Prostate gland (tissue), 2 donors: ENCODE measurements around the gene SERPINA10. TPM values are rescaled to one million over a fixed set of nuclear protein-coding genes. Genes with fewer than 3 reads are reported as not detected.

Experiments used
- DNase-seq: peaks from one replicate; pipeline ENCODE4 v3.0.0-alpha.2; 2019; ENCODE audit warnings: low spot score
- H3K27ac ChIP-seq, 2 donors: fragments of 200-600 bp; sonication (generic); 2 replicates each; pipeline ENCODE4 v1.5.1; 2017 to 2019
- H3K27me3 ChIP-seq: fragments of 200-600 bp; sonication (generic); replicated peaks from 2 replicates; pipeline ENCODE4 v1.5.1; 2019; ENCODE audit not compliant: insufficient read depth
- H3K36me3 ChIP-seq, 2 donors: fragments of 200-600 bp; sonication (generic); 1 replicate in 1 of 2; 2 replicates in 1 of 2; pipeline versions ENCODE4 v1.5.1 to v1.8.1; 2017 to 2019
- H3K4me1 ChIP-seq: fragments of 200-600 bp; sonication (generic); replicated peaks from 2 replicates; pipeline ENCODE4 v1.5.1; 2019
- H3K4me3 ChIP-seq, 2 donors: fragments of 200-600 bp; sonication (generic); 2 replicates each; pipeline ENCODE4 v1.5.1; 2017 to 2019
- H3K9me3 ChIP-seq: fragments of 200-600 bp; sonication (generic); 2 replicates; pipeline ENCODE4 v1.5.1; 2017
- CTCF ChIP-seq, 4 experiments: fragments of 200-600 bp in 2 of 4; fragments of 450-650 bp in 2 of 4; sonication (generic) in 2 of 4; IDR thresholded peaks; 1 replicate in 3 of 4; 2 replicates in 1 of 4; pipeline ENCODE4 v1.5.1; 2016 to 2019; ENCODE audit warnings: antibody characterized with exemption in 4 of 4, mild to moderate bottlenecking in 2 of 4, moderate library complexity in 2 of 4
- POLR2A ChIP-seq: fragments of 450-650 bp; IDR thresholded peaks from one replicate; pipeline ENCODE4 v1.6.1; 2016; ENCODE audit warnings: antibody characterized with exemption, mild to moderate bottlenecking
- POLR2AphosphoS5 ChIP-seq: sonication (generic); formaldehyde crosslinking; IDR thresholded peaks from one replicate; pipeline ENCODE4 v1.6.1; 2017; ENCODE audit warnings: antibody characterized with exemption
- WGBS: methylation state at CpG from one replicate; pipeline ENCODE4 v1.1.5; 2018; 5-methylcytosine and 5-hydroxymethylcytosine counted together
- intact Hi-C: fragments of 100-400 bp; cut with DNase I; formaldehyde crosslinking; loops from one replicate; pipeline ENCODE4 v1.14.2; 2022
- total RNA-seq, 2 donors: library from RNA; depleted of rRNA; stranded (reverse); fragments of >200 nt; gene quantifications; one replicate each; pipeline ENCODE4 v1.1.0, GENCODE V29; 2016

Gene SERPINA10
- total RNA-seq, 2 donors from 2014 or later: not detected

GRCh38 chr14:94331462-94331861 is 38.4 kb upstream of the SERPINA10 start:
- Histone ChIP-seq H3K27ac (no peak overlapping the region), H3K9me3 (no peaks in the 10 kb centered on the region), H3K4me1 (no peaks in the 10 kb centered on the region), H3K36me3 (no peaks in the 10 kb centered on the region), H3K27me3 (peaks cover 2% of the 10 kb centered on the region), H3K4me3 (no peak overlapping the region)
- 92% methylated on average over 5 of the region's 5 CpGs for WGBS
- TF ChIP-seq POLR2A (no peak), POLR2AphosphoS5 (no peak), CTCF (IDR thresholded peaks at IDR 0.05) (no peak)
- intact Hi-C loops: no loop called here
- DNase-seq: no peak

- TF ChIP-seq CTCF (IDR thresholded peaks at IDR 0.05) (no peak), POLR2A (no peak), POLR2AphosphoS5 (no peak)
- no peak for DNase-seq
- H3K27ac ChIP-seq: no peak overlapping the region
- no peaks in the 10 kb centered on the region for H3K4me1 ChIP-seq
- no peaks in the 10 kb centered on the region for H3K9me3 ChIP-seq
- H3K27me3 ChIP-seq: peaks cover 2% of the 10 kb centered on the region
- H3K4me3 ChIP-seq: no peak overlapping the region
- intact Hi-C loops: no loop called here
- 49% methylated on average over 2 of the region's 2 CpGs for WGBS
- H3K36me3 ChIP-seq: no peaks in the 10 kb centered on the region
Observed at GRCh38 chr14:94330857-94331256, 37.8 kb upstream of the SERPINA10 start.

- TF ChIP-seq POLR2AphosphoS5 (no peak), POLR2A (no peak), CTCF (IDR thresholded peaks at IDR 0.05) (no peak)
- H3K27me3 ChIP-seq: peaks cover 2% of the 10 kb centered on the region
- H3K4me3 ChIP-seq: no peak overlapping the region
- H3K27ac ChIP-seq: no peak overlapping the region
- intact Hi-C loops: no loop called here
- no peak for DNase-seq
- 89% methylated on average over 3 of the region's 3 CpGs for WGBS
- H3K9me3 ChIP-seq: no peaks in the 10 kb centered on the region
- H3K4me1 ChIP-seq: no peaks in the 10 kb centered on the region
- no peaks in the 10 kb centered on the region for H3K36me3 ChIP-seq
Observed at GRCh38 chr14:94330432-94330831, 37.4 kb upstream of the SERPINA10 start.

- 91% methylated on average over 4 of the region's 4 CpGs for WGBS
- intact Hi-C loops: no loop called here
Observed at GRCh38 chr14:94329857-94330256, 36.8 kb upstream of the SERPINA10 start.

More at GRCh38 chr14:94329857-94330256, 36.8 kb upstream of the SERPINA10 start:
- H3K27ac ChIP-seq: no peak overlapping the region
- TF ChIP-seq CTCF (IDR thresholded peaks at IDR 0.05) (no peak), POLR2AphosphoS5 (no peak), POLR2A (no peak)
- no peaks in the 10 kb centered on the region for H3K4me1 ChIP-seq
- DNase-seq: no peak
- H3K9me3 ChIP-seq: no peaks in the 10 kb centered on the region
- no peaks in the 10 kb centered on the region for H3K36me3 ChIP-seq
- H3K4me3 ChIP-seq: no peak overlapping the region
- H3K27me3 ChIP-seq: peaks cover 2% of the 10 kb centered on the region
